Activated T-helper 2 cell treated with anti-CD3 and anti-CD28 coated beads, Interferon-gamma antibody, Interleukin-2, Interleukin-4, amounts not matched to agents 10 μg/mL and 5 μg/mL and 100 μg/mL, durations not matched to agents 14 hours and 24 hours and 36 hours (primary cell): Measurements from ENCODE around the gene DPH2. TPM values are rescaled to one million over a fixed set of nuclear protein-coding genes. Genes with fewer than 3 reads are reported as not detected.
A peak's percentile ranks its signal among the peaks of the same experiment; 100 is the strongest.

Source experiments
- DNase-seq: peaks from one replicate; pipeline ENCODE4 v3.0.0; 2021; ENCODE audit warnings: low spot score
- H3K27ac Mint-ChIP-seq: one replicate; pipeline ENCODE4 v1.8.0; 2021; ENCODE audit warnings: mixed read lengths
- H3K27me3 Mint-ChIP-seq: one replicate; pipeline ENCODE4 v1.8.0; 2021; ENCODE audit warnings: low read depth, mixed read lengths
- H3K36me3 Mint-ChIP-seq: one replicate; pipeline ENCODE4 v1.8.0; 2021; ENCODE audit warnings: low read depth, mixed read lengths
- H3K4me1 Mint-ChIP-seq: one replicate; pipeline ENCODE4 v1.8.0; 2021; ENCODE audit warnings: low read depth, mixed read lengths
- H3K4me3 Mint-ChIP-seq: one replicate; pipeline ENCODE4 v1.8.0; 2021; ENCODE audit warnings: low read depth, mild to moderate bottlenecking, moderate library complexity, mixed read lengths
- H3K9me3 Mint-ChIP-seq: one replicate; pipeline ENCODE4 v1.8.0; 2021; ENCODE audit warnings: mixed read lengths
- intact Hi-C: fragments of 100-400 bp; cut with micrococcal nuclease; formaldehyde crosslinking; loops from one replicate; pipeline ENCODE4 v1.15.1; 2023
- total RNA-seq: library from RNA; stranded (reverse); gene quantifications from 2 replicates; pipeline ENCODE4 v1.2.3, GENCODE V29; 2022

DPH2 gene
- total RNA-seq, 1 donor from 2014 or later = 48.2 TPM

DNA sequence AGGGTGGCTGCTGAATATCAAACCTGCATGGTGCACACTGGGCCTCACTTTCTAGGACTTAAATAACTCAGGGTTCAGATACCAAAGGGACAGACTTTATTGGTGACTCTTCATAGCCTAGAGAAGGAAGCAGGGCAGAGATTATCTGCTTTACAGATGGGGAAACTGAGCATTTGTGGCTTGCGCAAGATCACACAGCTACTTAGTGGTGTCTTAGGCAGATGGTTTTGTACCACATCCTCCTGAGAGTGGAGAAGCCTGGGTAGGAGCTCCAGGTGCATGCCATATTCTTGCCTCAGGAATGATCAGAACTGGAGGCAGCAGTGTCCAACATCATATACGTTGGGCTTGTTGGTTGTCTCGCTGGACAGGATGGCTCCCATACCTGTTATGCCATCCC lies 6.8 kb upstream of the DPH2 start:
- Mint-ChIP-seq H3K36me3 (peaks cover 12% of the 10 kb centered on the region), H3K27ac (no peak overlapping the region), H3K4me3 (no peak overlapping the region), H3K4me1 (no peaks in the 10 kb centered on the region), H3K9me3 (no peaks in the 10 kb centered on the region), H3K27me3 (no peaks in the 10 kb centered on the region)
- intact Hi-C loops = no loop called here
- no peak for DNase-seq

DNA sequence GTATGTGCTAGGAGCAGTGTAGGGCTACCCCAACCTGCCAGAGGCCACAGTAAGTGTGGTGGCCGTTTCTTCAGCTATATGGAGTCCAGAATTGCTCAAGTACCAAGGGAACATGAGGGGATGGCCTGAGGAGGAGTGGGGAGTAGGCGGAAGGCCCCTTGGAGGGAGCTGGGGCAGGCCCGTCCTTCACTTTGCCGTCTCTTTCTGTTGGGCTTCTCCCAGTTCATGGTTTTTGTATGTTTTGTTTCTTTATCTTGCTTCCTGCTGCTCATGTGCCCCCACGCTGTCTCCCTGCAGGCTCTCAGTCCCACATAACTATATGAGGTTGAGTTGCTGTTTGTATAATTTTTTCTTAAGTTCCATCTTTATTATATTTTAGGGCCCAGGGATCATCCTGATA lies 5.9 kb upstream of the DPH2 start:
- Mint-ChIP-seq H3K9me3 (no peaks in the 10 kb centered on the region), H3K4me1 (no peaks in the 10 kb centered on the region), H3K27ac (no peak overlapping the region), H3K36me3 (peaks cover 9% of the 10 kb centered on the region), H3K4me3 (no peak overlapping the region), H3K27me3 (no peaks in the 10 kb centered on the region)
- no peak for DNase-seq
- intact Hi-C loops = no loop called here

DNA sequence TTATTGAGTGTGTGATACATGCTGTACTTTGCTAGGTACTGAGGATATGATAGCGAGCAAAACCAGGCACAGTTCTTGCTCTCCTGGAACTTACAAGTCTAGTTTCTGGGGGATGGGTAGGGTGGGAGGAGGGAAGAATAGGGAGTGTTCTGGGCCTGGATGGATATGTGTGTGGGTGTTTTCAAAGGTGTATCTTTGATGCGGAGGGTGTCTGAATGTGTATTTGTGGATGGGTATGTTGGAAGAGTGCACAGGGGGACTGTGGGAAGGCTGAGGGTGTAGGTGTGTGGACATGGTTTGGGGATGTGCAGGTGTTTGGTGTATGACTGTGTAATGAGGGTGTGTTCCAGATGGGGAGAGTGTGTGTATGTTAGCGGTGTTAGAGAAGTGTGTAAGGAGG lies 4.5 kb upstream of the DPH2 start:
- Mint-ChIP-seq H3K27ac (no peak overlapping the region), H3K9me3 (no peaks in the 10 kb centered on the region), H3K4me1 (peaks cover 4% of the 10 kb centered on the region), H3K36me3 (peaks cover 14% of the 10 kb centered on the region), H3K4me3 (no peak overlapping the region), H3K27me3 (no peaks in the 10 kb centered on the region)
- DNase-seq = no peak
- intact Hi-C loops = no loop called here

- Mint-ChIP-seq H3K4me3 (no peak overlapping the region), H3K9me3 (no peaks in the 10 kb centered on the region), H3K27me3 (no peaks in the 10 kb centered on the region), H3K27ac (no peak overlapping the region), H3K36me3 (peaks cover 25% of the 10 kb centered on the region), H3K4me1 (peaks cover 15% of the 10 kb centered on the region)
- intact Hi-C loops = no loop called here
- no peak for DNase-seq
Measured at GRCh38 chr1:43968348-43968948, 1.4 kb upstream of the DPH2 start.

DNA sequence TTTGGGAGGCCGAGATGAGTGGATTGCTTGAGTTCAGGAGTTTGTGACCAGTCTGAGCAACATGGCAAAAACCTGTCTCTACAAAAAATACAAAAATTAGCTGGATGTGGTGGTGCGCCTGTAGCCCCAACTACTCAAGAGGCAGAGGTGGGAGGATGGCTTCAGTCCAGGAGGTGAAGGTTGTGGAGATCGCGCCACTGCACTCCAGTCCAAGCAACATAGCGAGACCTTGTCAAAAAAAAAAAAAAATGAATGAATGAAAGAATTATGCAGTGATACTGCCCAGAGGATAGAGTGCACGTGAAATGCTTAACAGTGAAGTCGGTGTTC lies 429 bp upstream of the DPH2 start:
- Mint-ChIP-seq H3K9me3 (no peaks in the 10 kb centered on the region), H3K27me3 (no peaks in the 10 kb centered on the region), H3K36me3 (peaks cover 34% of the 10 kb centered on the region), H3K27ac (no peak overlapping the region), H3K4me1 (peaks cover 24% of the 10 kb centered on the region), H3K4me3 (peak overlapping the region; percentile 93)
- intact Hi-C loops = loop anchor here (1.0 kb wide), 1 partner anchor 23 kb away; the partner anchor contains the start of gene IPO13
- no peak for DNase-seq

GRCh38 chr1:43970502-43970901 lies 692 bp downstream of the DPH2 start:
- Mint-ChIP-seq H3K27me3 (no peaks in the 10 kb centered on the region), H3K9me3 (no peaks in the 10 kb centered on the region), H3K4me1 (peaks cover 24% of the 10 kb centered on the region)

GRCh38 chr1:43970911-43971310 lies 1.1 kb downstream of the DPH2 start:
- peak overlapping the region; percentile 16 for H3K27ac Mint-ChIP-seq
- DNase-seq = no peak
- no peaks in the 10 kb centered on the region for H3K27me3 Mint-ChIP-seq
- H3K36me3 Mint-ChIP-seq = peaks cover 36% of the 10 kb centered on the region
- intact Hi-C loops = no loop called here
- peaks cover 26% of the 10 kb centered on the region for H3K4me1 Mint-ChIP-seq
- peak overlapping the region; percentile 93 for H3K4me3 Mint-ChIP-seq
- no peaks in the 10 kb centered on the region for H3K9me3 Mint-ChIP-seq

More at GRCh38 chr1:43970502-43970901, 692 bp downstream of the DPH2 start:
- no peak for DNase-seq
- H3K36me3 Mint-ChIP-seq = peaks cover 34% of the 10 kb centered on the region
- peak overlapping the region; percentile 64 for H3K27ac Mint-ChIP-seq
- intact Hi-C loops = no loop called here
- H3K4me3 Mint-ChIP-seq = peak overlapping the region; percentile 93

- intact Hi-C loops = no loop called here
- no peak for DNase-seq
- peaks cover 32% of the 10 kb centered on the region for H3K4me1 Mint-ChIP-seq
- H3K9me3 Mint-ChIP-seq = no peaks in the 10 kb centered on the region
- no peaks in the 10 kb centered on the region for H3K27me3 Mint-ChIP-seq
- peaks cover 42% of the 10 kb centered on the region for H3K36me3 Mint-ChIP-seq
- H3K4me3 Mint-ChIP-seq = peak overlapping the region; percentile 93
- no peak overlapping the region for H3K27ac Mint-ChIP-seq
Measured at GRCh38 chr1:43971336-43971980, 1.6 kb downstream of the DPH2 start.

DNA sequence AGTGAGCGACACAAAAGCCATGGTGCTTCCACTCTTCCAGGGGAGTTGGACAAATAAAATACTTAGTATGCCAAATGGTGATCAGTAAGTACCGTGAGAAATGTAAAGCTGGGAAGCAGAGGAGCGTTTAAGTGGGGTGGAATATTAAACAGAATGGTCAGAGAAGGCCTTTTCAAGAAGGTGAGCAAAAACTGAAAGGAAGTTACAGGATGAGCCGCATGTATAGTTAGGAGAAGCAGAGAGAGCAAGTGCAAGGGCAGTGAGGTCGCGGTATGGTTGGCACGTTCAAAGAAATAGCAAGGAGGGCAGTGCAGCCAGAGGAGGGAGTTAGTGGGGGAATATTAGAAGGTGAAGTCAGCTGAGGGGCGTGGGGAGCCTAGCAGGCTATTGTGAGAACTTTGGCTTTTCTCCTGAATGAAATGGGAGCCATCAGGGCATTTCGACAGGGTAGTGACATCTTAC lies 4.2 kb downstream of the DPH2 start:
- intact Hi-C loops = loop anchor here (1.0 to 2.0 kb wide), 4 partner anchors 17 to 267 kb away; partner anchors contain the start of genes CCDC24, IPO13, SLC6A9 and ST3GAL3
- peak overlapping the region; percentile 90 for H3K27ac Mint-ChIP-seq
- no peaks in the 10 kb centered on the region for H3K27me3 Mint-ChIP-seq
- DNase-seq = no peak
- peak overlapping the region; percentile 91 for H3K4me3 Mint-ChIP-seq
- peaks cover 53% of the 10 kb centered on the region for H3K4me1 Mint-ChIP-seq
- H3K9me3 Mint-ChIP-seq = no peaks in the 10 kb centered on the region
- H3K36me3 Mint-ChIP-seq = peaks cover 64% of the 10 kb centered on the region

DNA sequence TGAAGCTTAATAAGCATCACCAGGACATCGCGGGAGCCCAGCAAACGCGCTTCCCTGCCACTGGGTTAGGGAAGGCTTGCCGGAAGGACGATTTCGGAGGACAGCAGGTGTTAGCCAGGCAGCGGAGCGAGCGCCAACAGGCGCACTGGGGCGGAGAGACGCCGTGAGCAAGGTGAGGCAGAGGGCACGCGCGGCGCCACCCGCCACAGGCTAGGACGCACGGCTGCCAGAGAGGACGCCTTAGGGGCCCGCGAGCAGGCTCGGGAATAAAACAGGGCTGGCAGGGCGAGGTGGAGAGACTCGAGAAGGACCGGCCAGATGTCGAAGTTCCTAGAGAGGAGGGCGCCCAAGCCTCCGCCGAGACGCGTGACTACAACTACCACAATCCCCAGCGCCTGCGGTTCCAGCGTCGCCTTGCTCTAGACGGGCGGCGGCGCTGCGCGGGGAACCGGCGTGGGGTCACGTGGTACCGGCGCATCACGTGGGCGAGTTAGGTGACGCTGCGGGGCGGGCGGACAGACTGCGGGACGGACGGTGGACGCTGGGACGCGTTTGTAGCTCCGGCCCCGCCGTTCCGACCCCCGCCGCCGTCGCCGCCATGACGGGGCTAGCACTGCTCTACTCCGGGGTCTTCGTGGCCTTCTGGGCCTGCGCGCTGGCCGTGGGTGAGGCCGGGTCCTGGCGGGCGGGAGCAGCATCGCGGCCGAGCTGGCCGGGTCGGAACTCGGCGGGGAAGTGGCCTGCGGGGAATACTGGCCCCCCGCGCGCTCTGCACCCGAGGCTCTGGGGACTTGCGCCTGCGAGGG lies 4.8 kb downstream of the DPH2 start, which contains the start of gene ATP6V0B:
TSS of gene ATP6V0B (plus strand) at position 518 of the 806 bp plus-strand sequence. CDS start at position 599, 81 bp downstream.
- intact Hi-C loops = loop anchor here (1.0 to 2.0 kb wide), 4 partner anchors 16 to 267 kb away; partner anchors contain the start of genes CCDC24, IPO13, SLC6A9 and ST3GAL3
- peaks cover 49% of the 10 kb centered on the region for H3K4me1 Mint-ChIP-seq
- peak within 1 kb of the TSS; percentile 90 for H3K27ac Mint-ChIP-seq
- H3K27me3 Mint-ChIP-seq = no peaks in the 10 kb centered on the region
- peak within 1 kb of the TSS; percentile 91 for H3K4me3 Mint-ChIP-seq
- peak; percentile 94 for DNase-seq
- peaks cover 61% of the 10 kb centered on the region for H3K36me3 Mint-ChIP-seq
- no peaks in the 10 kb centered on the region for H3K9me3 Mint-ChIP-seq

- Mint-ChIP-seq H3K27ac (peak overlapping the region; percentile 46), H3K9me3 (no peaks in the 10 kb centered on the region), H3K4me3 (peak overlapping the region; percentile 91), H3K36me3 (peaks cover 59% of the 10 kb centered on the region), H3K4me1 (peaks cover 50% of the 10 kb centered on the region), H3K27me3 (no peaks in the 10 kb centered on the region)
- intact Hi-C loops = loop anchor here (2.0 kb wide), 2 partner anchors 15 to 55 kb away; partner anchors contain the start of genes CCDC24 and SLC6A9
- DNase-seq = peak; percentile 24
Measured at GRCh38 chr1:43975249-43975961, 5.6 kb downstream of the DPH2 start.

GRCh38 chr1:43976045-43976444 lies 6.2 kb downstream of the DPH2 start:
- Mint-ChIP-seq H3K4me1 (peaks cover 50% of the 10 kb centered on the region), H3K9me3 (no peaks in the 10 kb centered on the region), H3K27ac (peak overlapping the region; percentile 46), H3K36me3 (peaks cover 63% of the 10 kb centered on the region), H3K27me3 (no peaks in the 10 kb centered on the region), H3K4me3 (peak overlapping the region; percentile 91)
- intact Hi-C loops = no loop called here
- DNase-seq = no peak
